ENCODE measurements around the gene FAM184A.

Gene FAM184A

GRCh38 chr6:119078376-119079282, at the start of gene FAM184A:
TSS of gene FAM184A (minus strand) at chr6:119078664. CDS start at chr6:119078299, 365 bp downstream.
- H3K4me3 ChIP-seq (ENCODE audit: low read length) = peak within 1 kb of the TSS; percentile 56
- TF ChIP-seq CTCF (IDR thresholded peaks at IDR 0.05; ENCODE audit: insufficient read depth, low read depth, low read length, missing control alignments) = no peak
- DNase-seq (ENCODE audit: low read depth) = peak; percentile 56

DNA sequence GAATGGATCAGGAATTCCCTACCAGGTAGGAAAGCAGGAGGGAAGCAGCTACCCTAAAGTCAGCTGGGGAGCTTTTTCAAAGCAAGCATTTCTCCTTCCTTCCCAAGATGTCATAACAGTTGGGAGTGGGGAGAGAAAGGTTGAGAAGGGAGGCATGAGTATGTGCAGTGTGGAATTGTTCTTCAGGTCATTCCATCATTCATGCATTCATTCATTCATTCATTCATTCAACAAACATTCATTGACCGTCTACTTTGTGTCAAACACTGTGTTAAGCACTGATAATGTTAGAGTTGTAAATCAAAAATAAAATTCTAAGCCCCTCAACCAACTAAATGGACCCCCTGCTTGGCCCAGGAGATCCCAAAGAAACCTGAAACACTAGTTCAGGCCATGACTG, 49.2 kb upstream of the FAM184A start:
- no peak overlapping the region for H3K4me3 ChIP-seq (ENCODE audit: low read length)
- DNase-seq (ENCODE audit: low read depth) = no peak
- no peak for TF ChIP-seq CTCF (IDR thresholded peaks at IDR 0.05; ENCODE audit: insufficient read depth, low read depth, low read length, missing control alignments)

DNA sequence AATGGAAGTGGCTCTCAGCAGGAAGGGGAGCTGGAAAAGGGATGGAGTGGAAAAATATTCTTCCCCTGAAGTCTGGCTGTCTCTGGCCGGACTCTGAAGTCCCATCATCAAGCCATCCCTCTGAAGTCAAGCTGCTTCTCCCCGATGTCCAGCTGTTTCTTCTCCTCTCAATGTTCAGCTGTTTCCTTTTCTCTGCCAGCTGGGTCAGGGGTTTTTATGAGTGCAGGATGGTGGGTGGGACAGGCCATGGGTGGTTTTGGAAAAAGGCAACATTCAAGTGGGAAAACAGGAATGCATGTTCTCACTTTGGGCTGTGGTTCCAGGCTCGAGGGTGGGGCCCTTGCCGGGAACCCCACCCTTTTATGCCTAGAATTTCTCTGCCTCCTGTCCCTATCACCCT, 48.4 kb upstream of the FAM184A start:
- no peak for TF ChIP-seq CTCF (IDR thresholded peaks at IDR 0.05; ENCODE audit: insufficient read depth, low read depth, low read length, missing control alignments)
- DNase-seq (ENCODE audit: low read depth) = no peak
- no peak overlapping the region for H3K4me3 ChIP-seq (ENCODE audit: low read length)

DNA sequence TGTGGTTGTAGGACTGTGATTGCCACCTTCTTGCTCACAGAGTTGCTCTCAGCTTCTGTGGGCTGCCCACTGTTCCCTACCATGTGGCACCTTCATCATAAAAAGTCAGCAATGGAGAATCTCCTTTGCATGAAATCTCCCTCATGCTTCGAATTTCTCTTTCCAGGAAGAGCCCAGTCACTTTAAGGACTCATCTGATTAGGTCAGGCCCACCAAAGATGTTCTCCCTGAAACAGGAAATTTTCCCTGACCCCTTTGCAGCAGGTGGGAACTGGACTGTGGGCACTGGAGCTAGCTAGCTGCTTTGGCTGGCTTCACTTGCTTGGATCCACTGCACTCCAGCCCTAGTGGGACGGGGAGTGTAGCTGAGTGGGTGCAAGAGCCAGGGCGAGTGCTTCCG, 47.7 kb upstream of the FAM184A start:
- DNase-seq (ENCODE audit: low read depth) = no peak
- TF ChIP-seq CTCF (IDR thresholded peaks at IDR 0.05; ENCODE audit: insufficient read depth, low read depth, low read length, missing control alignments) = no peak
- H3K4me3 ChIP-seq (ENCODE audit: low read length) = no peak overlapping the region

DNA sequence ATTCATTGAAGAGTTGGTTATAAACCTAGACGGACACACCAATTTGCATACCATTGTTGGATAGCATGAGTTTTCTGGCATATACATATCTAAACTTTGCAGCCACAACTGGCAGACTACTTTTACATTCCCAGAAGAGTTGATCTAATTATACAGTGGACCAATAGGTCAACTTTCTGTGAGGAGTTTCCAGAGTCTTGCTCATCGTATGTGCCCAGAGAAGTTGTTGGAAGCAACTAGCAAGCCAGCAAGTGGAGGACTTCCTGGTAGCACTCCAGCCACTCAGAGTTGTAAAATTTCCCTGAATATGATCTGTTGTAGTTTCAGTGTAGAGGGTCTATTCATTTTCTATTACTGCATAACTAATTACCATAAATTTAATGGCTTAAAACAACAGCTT, 47.1 kb upstream of the FAM184A start:
- no peak for DNase-seq (ENCODE audit: low read depth)
- TF ChIP-seq CTCF (IDR thresholded peaks at IDR 0.05; ENCODE audit: insufficient read depth, low read depth, low read length, missing control alignments) = no peak
- no peak overlapping the region for H3K4me3 ChIP-seq (ENCODE audit: low read length)

DNA sequence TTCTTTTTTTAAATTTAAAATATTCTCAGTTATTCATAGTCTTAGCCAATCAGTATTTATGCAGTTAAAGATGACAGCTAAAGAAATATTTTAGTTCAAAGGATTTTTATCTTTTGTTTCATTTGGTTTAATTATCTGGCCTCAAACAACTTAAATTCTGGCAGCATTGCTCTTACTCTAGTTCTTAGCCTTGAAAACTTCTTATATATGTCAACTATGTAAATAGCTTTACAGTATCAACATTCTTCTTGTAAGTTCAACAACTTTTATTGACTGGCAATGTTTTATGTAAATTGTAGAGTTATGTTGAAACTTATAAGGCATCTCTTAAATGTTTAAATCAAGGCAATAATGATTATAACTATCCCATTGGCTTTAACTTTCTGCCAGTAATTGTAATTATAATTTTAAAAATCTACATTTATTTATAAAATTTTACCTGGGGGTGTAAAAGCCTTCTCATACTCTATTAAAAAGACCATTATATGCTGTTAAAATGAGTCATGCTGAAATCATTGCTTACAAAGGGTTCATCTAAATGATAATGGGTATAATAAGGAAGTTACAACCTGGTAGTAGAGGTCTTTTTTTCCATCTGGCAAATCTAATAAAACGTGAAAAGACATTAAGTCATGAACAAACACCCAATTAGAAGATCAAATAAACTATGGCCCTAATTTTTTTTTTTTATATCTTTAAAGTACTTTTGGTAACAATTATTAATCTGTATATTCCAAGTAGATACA, 45.8 kb upstream of the FAM184A start:
- DNase-seq (ENCODE audit: low read depth) = no peak
- TF ChIP-seq CTCF (IDR thresholded peaks at IDR 0.05; ENCODE audit: insufficient read depth, low read depth, low read length, missing control alignments) = no peak

More for the DNA sequence above, 45.8 kb upstream of the FAM184A start:
- no peak overlapping the region for H3K4me3 ChIP-seq (ENCODE audit: low read length)
